ENCODE data around the gene ANKRD18A.
"Not testable (repeated sequence)": the region's sequence is repeated elsewhere in the genome, so short reads cannot be mapped to it uniquely, and the experiment has no call there.

ANKRD18A gene

GRCh38 chr9:38583765-38584164 lies 36.6 kb downstream of the ANKRD18A start:
- H3K36me3 ChIP-seq (ENCODE audit: control insufficient read depth, low read length); H3K9me2 ChIP-seq (replicated peaks; ENCODE audit: control insufficient read depth, low read length); H3K4me1 ChIP-seq (ENCODE audit: control insufficient read depth, low read length); H3K9me3 ChIP-seq (ENCODE audit: control insufficient read depth, insufficient read depth, low read length); H3F3A ChIP-seq (ENCODE audit: control insufficient read depth, insufficient read depth); H4K20me1 ChIP-seq (ENCODE audit: control insufficient read depth, insufficient read depth, low read depth, low read length); H3K27ac ChIP-seq (ENCODE audit: low read depth, low read length); H3K27me3 ChIP-seq (ENCODE audit: control insufficient read depth, low read length); H3K79me2 ChIP-seq (ENCODE audit: control insufficient read depth, low read length); H3K4me3 ChIP-seq (ENCODE audit: low read length); H3K4me2 ChIP-seq (ENCODE audit: low read length): not testable (repeated sequence)

- H4K20me1 ChIP-seq (ENCODE audit: control insufficient read depth, insufficient read depth, low read depth, low read length); H3K27me3 ChIP-seq (ENCODE audit: control insufficient read depth, low read length); H3K79me2 ChIP-seq (ENCODE audit: control insufficient read depth, low read length); H3K4me1 ChIP-seq (ENCODE audit: control insufficient read depth, low read length); H3K9me2 ChIP-seq (replicated peaks; ENCODE audit: control insufficient read depth, low read length); H3K9me3 ChIP-seq (ENCODE audit: control insufficient read depth, insufficient read depth, low read length); H3K4me2 ChIP-seq (ENCODE audit: low read length); H3K27ac ChIP-seq (ENCODE audit: low read depth, low read length); H3K4me3 ChIP-seq (ENCODE audit: low read length); H3K36me3 ChIP-seq (ENCODE audit: control insufficient read depth, low read length); H3F3A ChIP-seq (ENCODE audit: control insufficient read depth, insufficient read depth): not testable (repeated sequence)
Observed at GRCh38 chr9:38580112-38580511, 40.3 kb downstream of the ANKRD18A start.

GRCh38 chr9:38576181-38576580 lies 44.2 kb downstream of the ANKRD18A start:
- H4K20me1 ChIP-seq (ENCODE audit: control insufficient read depth, insufficient read depth, low read depth, low read length); H3F3A ChIP-seq (ENCODE audit: control insufficient read depth, insufficient read depth): not testable (repeated sequence)

GRCh38 chr9:38566048-38566447 lies 54.3 kb downstream of the ANKRD18A start:
- not testable (repeated sequence) for H3K4me2 ChIP-seq (ENCODE audit: low read length); H3K4me3 ChIP-seq (ENCODE audit: low read length); H3K36me3 ChIP-seq (ENCODE audit: control insufficient read depth, low read length); H3K9me2 ChIP-seq (replicated peaks; ENCODE audit: control insufficient read depth, low read length); H3K79me2 ChIP-seq (ENCODE audit: control insufficient read depth, low read length); H3F3A ChIP-seq (ENCODE audit: control insufficient read depth, insufficient read depth); H3K27ac ChIP-seq (ENCODE audit: low read depth, low read length); H4K20me1 ChIP-seq (ENCODE audit: control insufficient read depth, insufficient read depth, low read depth, low read length); H3K4me1 ChIP-seq (ENCODE audit: control insufficient read depth, low read length); H3K27me3 ChIP-seq (ENCODE audit: control insufficient read depth, low read length); H3K9me3 ChIP-seq (ENCODE audit: control insufficient read depth, insufficient read depth, low read length)

More at GRCh38 chr9:38576181-38576580, 44.2 kb downstream of the ANKRD18A start:
- H3K9me2 ChIP-seq (replicated peaks; ENCODE audit: control insufficient read depth, low read length); H3K9me3 ChIP-seq (ENCODE audit: control insufficient read depth, insufficient read depth, low read length); H3K79me2 ChIP-seq (ENCODE audit: control insufficient read depth, low read length); H3K36me3 ChIP-seq (ENCODE audit: control insufficient read depth, low read length); H3K27ac ChIP-seq (ENCODE audit: low read depth, low read length); H3K4me1 ChIP-seq (ENCODE audit: control insufficient read depth, low read length); H3K4me3 ChIP-seq (ENCODE audit: low read length); H3K4me2 ChIP-seq (ENCODE audit: low read length); H3K27me3 ChIP-seq (ENCODE audit: control insufficient read depth, low read length): not testable (repeated sequence)

- H3K27me3 ChIP-seq (ENCODE audit: control insufficient read depth, low read length); H3K4me1 ChIP-seq (ENCODE audit: control insufficient read depth, low read length); H3K9me2 ChIP-seq (replicated peaks; ENCODE audit: control insufficient read depth, low read length); H3K27ac ChIP-seq (ENCODE audit: low read depth, low read length); H3K36me3 ChIP-seq (ENCODE audit: control insufficient read depth, low read length); H3K9me3 ChIP-seq (ENCODE audit: control insufficient read depth, insufficient read depth, low read length); H3F3A ChIP-seq (ENCODE audit: control insufficient read depth, insufficient read depth); H4K20me1 ChIP-seq (ENCODE audit: control insufficient read depth, insufficient read depth, low read depth, low read length); H3K4me2 ChIP-seq (ENCODE audit: low read length); H3K79me2 ChIP-seq (ENCODE audit: control insufficient read depth, low read length); H3K4me3 ChIP-seq (ENCODE audit: low read length): not testable (repeated sequence)
Observed at GRCh38 chr9:38565178-38565577, 55.2 kb downstream of the ANKRD18A start.

- H3F3A ChIP-seq (ENCODE audit: control insufficient read depth, insufficient read depth); H3K27me3 ChIP-seq (ENCODE audit: control insufficient read depth, low read length); H3K4me1 ChIP-seq (ENCODE audit: control insufficient read depth, low read length); H3K4me2 ChIP-seq (ENCODE audit: low read length); H3K27ac ChIP-seq (ENCODE audit: low read depth, low read length); H3K79me2 ChIP-seq (ENCODE audit: control insufficient read depth, low read length); H3K9me2 ChIP-seq (replicated peaks; ENCODE audit: control insufficient read depth, low read length); H3K4me3 ChIP-seq (ENCODE audit: low read length); H4K20me1 ChIP-seq (ENCODE audit: control insufficient read depth, insufficient read depth, low read depth, low read length); H3K9me3 ChIP-seq (ENCODE audit: control insufficient read depth, insufficient read depth, low read length); H3K36me3 ChIP-seq (ENCODE audit: control insufficient read depth, low read length): not testable (repeated sequence)
Observed at GRCh38 chr9:38563911-38564310, 56.5 kb downstream of the ANKRD18A start.

GRCh38 chr9:38561134-38561533 lies 59.3 kb downstream of the ANKRD18A start:
- not testable (repeated sequence) for H3K79me2 ChIP-seq (ENCODE audit: control insufficient read depth, low read length); H4K20me1 ChIP-seq (ENCODE audit: control insufficient read depth, insufficient read depth, low read depth, low read length)

GRCh38 chr9:38559172-38559571 lies 61.2 kb downstream of the ANKRD18A start:
- not testable (repeated sequence) for H3K36me3 ChIP-seq (ENCODE audit: control insufficient read depth, low read length); H3K4me2 ChIP-seq (ENCODE audit: low read length); H3K9me3 ChIP-seq (ENCODE audit: control insufficient read depth, insufficient read depth, low read length); H3K4me1 ChIP-seq (ENCODE audit: control insufficient read depth, low read length); H3K79me2 ChIP-seq (ENCODE audit: control insufficient read depth, low read length); H3F3A ChIP-seq (ENCODE audit: control insufficient read depth, insufficient read depth); H3K9me2 ChIP-seq (replicated peaks; ENCODE audit: control insufficient read depth, low read length); H4K20me1 ChIP-seq (ENCODE audit: control insufficient read depth, insufficient read depth, low read depth, low read length); H3K4me3 ChIP-seq (ENCODE audit: low read length); H3K27me3 ChIP-seq (ENCODE audit: control insufficient read depth, low read length); H3K27ac ChIP-seq (ENCODE audit: low read depth, low read length)

More at GRCh38 chr9:38561134-38561533, 59.3 kb downstream of the ANKRD18A start:
- not testable (repeated sequence) for H3K36me3 ChIP-seq (ENCODE audit: control insufficient read depth, low read length); H3K9me3 ChIP-seq (ENCODE audit: control insufficient read depth, insufficient read depth, low read length); H3K4me3 ChIP-seq (ENCODE audit: low read length); H3K9me2 ChIP-seq (replicated peaks; ENCODE audit: control insufficient read depth, low read length); H3K4me2 ChIP-seq (ENCODE audit: low read length); H3F3A ChIP-seq (ENCODE audit: control insufficient read depth, insufficient read depth); H3K27me3 ChIP-seq (ENCODE audit: control insufficient read depth, low read length); H3K27ac ChIP-seq (ENCODE audit: low read depth, low read length); H3K4me1 ChIP-seq (ENCODE audit: control insufficient read depth, low read length)

GRCh38 chr9:38557746-38558145 lies 62.6 kb downstream of the ANKRD18A start:
- not testable (repeated sequence) for H3K9me3 ChIP-seq (ENCODE audit: control insufficient read depth, insufficient read depth, low read length); H3K27ac ChIP-seq (ENCODE audit: low read depth, low read length); H3K79me2 ChIP-seq (ENCODE audit: control insufficient read depth, low read length); H3F3A ChIP-seq (ENCODE audit: control insufficient read depth, insufficient read depth); H3K27me3 ChIP-seq (ENCODE audit: control insufficient read depth, low read length); H4K20me1 ChIP-seq (ENCODE audit: control insufficient read depth, insufficient read depth, low read depth, low read length); H3K9me2 ChIP-seq (replicated peaks; ENCODE audit: control insufficient read depth, low read length); H3K4me1 ChIP-seq (ENCODE audit: control insufficient read depth, low read length); H3K4me3 ChIP-seq (ENCODE audit: low read length); H3K4me2 ChIP-seq (ENCODE audit: low read length); H3K36me3 ChIP-seq (ENCODE audit: control insufficient read depth, low read length)
